Upper lobe of left lung (tissue), 4 donors: Measurements from ENCODE around the gene FAM78B.

ENCODE experiments used
- CTCF ChIP-seq, 6 experiments: fragments of 450-650 bp in 4 of 6; fragments of 200-600 bp in 2 of 6; sonication (generic) in 2 of 6; IDR thresholded peaks; one replicate each; pipeline ENCODE4 v1.5.1; 2016 to 2019; ENCODE audit warnings: antibody characterized with exemption in 6 of 6
- POLR2AphosphoS5 ChIP-seq, 2 donors: sonication (generic); formaldehyde crosslinking; IDR thresholded peaks; one replicate each; pipeline ENCODE4 v1.5.1; 2017; ENCODE audit warnings: antibody characterized with exemption in 2 of 2

- TF ChIP-seq POLR2AphosphoS5 (IDR thresholded peaks at IDR 0.05) (no peak), CTCF (IDR thresholded peaks at IDR 0.05) (no peak)
These were observed 100.7 kb downstream of the FAM78B start for GRCh38 chr1:166066107-166066506.
